Measurements from ENCODE around the gene ERF.

The ERF gene

GRCh38 chr19:42291435-42291810 lies 36.5 kb upstream of the ERF start:
- no peaks in the 10 kb centered on the region for H3K9me3 Mint-ChIP-seq
- DNase-seq (no peak), ATAC-seq (replicated peaks) (no peak)
- H3K4me3 Mint-ChIP-seq, result no peak overlapping the region
- H3K4me1 Mint-ChIP-seq (ENCODE audit: low read depth in 2 of 2), result peaks cover 0 to 2% of the 10 kb centered on the region in 2 donors
- H3K27ac Mint-ChIP-seq, result peak overlapping the region; percentile 3 to 73
- peaks cover 40% of the 10 kb centered on the region for H3K36me3 Mint-ChIP-seq (ENCODE audit: insufficient read depth)
- no peaks in the 10 kb centered on the region for H3K27me3 Mint-ChIP-seq

- H3K27me3 Mint-ChIP-seq, result no peaks in the 10 kb centered on the region
- peaks cover 5% of the 10 kb centered on the region in 2 donors for H3K4me1 Mint-ChIP-seq (ENCODE audit: low read depth in 2 of 2)
- no peak overlapping the region for H3K27ac Mint-ChIP-seq
- no peaks in the 10 kb centered on the region for H3K9me3 Mint-ChIP-seq
- DNase-seq, result peak; percentile 58 to 65 (median 58)
- no peak overlapping the region for H3K4me3 Mint-ChIP-seq
- peaks cover 39% of the 10 kb centered on the region for H3K36me3 Mint-ChIP-seq (ENCODE audit: insufficient read depth)
- peak; percentile 83 for ATAC-seq (replicated peaks)
Measured at GRCh38 chr19:42290523-42291434, 35.9 kb upstream of the ERF start.

- Mint-ChIP-seq H3K4me3 (no peak overlapping the region), H3K36me3 (ENCODE audit: insufficient read depth) (peaks cover 35% of the 10 kb centered on the region), H3K9me3 (no peaks in the 10 kb centered on the region), H3K4me1 (ENCODE audit: low read depth in 2 of 2) (peaks cover 9% of the 10 kb centered on the region in 2 donors), H3K27me3 (no peaks in the 10 kb centered on the region), H3K27ac (no peak overlapping the region)
- DNase-seq (no peak), ATAC-seq (replicated peaks) (no peak)
Measured at GRCh38 chr19:42290136-42290522, 35.2 kb upstream of the ERF start.

DNA sequence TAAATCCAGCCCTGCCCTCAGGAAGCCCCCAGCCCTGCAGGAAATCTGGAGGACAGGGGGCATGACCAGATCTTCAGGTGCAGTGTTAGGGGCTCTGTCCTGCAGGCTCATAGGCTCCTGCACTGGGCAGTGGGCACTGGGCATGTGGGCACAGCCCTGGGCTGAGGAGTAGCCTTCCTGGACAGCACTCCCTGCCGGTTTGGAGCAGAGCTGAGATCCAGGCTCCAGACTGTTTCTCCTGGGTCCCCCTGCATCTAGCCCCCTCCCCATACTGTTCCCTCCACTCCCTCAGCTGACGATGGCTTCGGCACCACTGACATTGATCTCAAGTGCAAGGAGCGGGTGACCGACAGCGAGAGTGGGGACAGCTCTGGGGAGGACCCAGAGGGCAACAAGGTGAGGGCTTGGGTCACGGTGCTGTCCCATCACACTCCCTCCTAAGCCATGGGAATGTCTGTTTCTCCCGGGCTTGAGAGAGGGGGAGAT lies 34.7 kb upstream of the ERF start:
- Mint-ChIP-seq H3K36me3 (ENCODE audit: insufficient read depth) (peaks cover 40% of the 10 kb centered on the region), H3K4me1 (ENCODE audit: low read depth in 2 of 2) (peaks cover 15% of the 10 kb centered on the region in 2 donors), H3K4me3 (no peak overlapping the region), H3K27ac (no peak overlapping the region), H3K9me3 (no peaks in the 10 kb centered on the region), H3K27me3 (no peaks in the 10 kb centered on the region)
- no peak for DNase-seq
- no peak for ATAC-seq (replicated peaks)

DNA sequence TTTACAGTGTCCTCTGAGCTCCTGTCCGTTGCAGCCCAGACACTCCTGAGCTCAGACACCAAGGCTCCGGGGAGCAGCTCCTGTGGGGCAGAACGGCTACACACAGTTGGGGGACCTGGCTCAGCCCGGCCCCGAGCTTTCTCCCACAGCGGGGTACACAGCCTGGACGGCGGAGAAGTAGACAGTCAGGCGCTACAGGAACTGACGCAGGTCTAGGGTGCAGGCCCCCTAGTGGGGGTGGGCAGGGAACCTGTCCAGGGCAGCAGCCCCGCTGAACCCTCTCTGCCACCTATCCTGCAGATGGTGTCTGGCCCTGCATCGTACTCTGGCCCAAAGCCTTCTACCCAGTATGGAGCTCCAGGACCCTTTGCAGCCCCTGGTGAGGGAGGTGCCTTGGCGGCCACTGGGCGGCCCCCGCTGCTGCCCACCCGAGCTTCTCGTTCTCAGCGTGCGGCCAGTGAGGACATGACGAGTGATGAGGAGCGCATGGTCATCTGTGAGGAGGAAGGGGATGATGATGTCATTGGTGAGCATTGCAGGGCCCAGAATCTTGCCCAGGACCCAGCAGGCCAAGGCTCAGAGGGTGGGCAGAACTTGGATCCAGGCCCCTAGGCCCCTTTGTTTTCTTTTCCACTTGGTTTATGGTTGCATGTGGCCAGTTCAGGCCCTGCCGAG lies 34.1 kb upstream of the ERF start:
- Mint-ChIP-seq H3K27me3 (no peaks in the 10 kb centered on the region), H3K36me3 (ENCODE audit: insufficient read depth) (peaks cover 37% of the 10 kb centered on the region), H3K9me3 (no peaks in the 10 kb centered on the region), H3K4me3 (no peak overlapping the region), H3K27ac (no peak overlapping the region), H3K4me1 (ENCODE audit: low read depth in 2 of 2) (peaks cover 15% of the 10 kb centered on the region in 2 donors)
- no peak for DNase-seq
- ATAC-seq (replicated peaks), result no peak

DNA sequence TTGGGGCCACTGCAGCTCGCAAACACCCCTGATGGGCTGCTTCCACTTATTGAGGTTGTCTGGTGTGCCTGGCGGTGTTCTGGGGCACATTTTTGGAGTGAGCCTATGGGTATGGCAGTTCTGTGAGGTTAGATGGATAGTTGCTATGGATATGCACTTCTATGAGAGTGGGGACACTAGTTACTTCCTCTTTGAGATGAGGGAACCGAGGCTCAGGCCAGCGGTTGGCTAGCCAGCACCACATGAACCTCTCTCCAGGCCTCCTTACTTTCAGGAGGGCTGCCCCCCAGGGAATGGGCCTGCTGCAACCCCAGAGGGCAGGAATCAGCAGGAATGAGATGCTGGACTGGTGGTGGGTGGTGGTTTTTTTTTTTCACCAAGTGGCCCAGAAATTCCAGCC lies 33.5 kb upstream of the ERF start:
- Mint-ChIP-seq H3K4me1 (ENCODE audit: low read depth in 2 of 2) (peaks cover 15% of the 10 kb centered on the region in 2 donors), H3K4me3 (no peak overlapping the region), H3K27ac (peak overlapping the region in 1 of 2 donors; percentile 20), H3K9me3 (no peaks in the 10 kb centered on the region), H3K27me3 (no peaks in the 10 kb centered on the region), H3K36me3 (ENCODE audit: insufficient read depth) (peaks cover 34% of the 10 kb centered on the region)
- no peak for ATAC-seq (replicated peaks)
- DNase-seq, result no peak

DNA sequence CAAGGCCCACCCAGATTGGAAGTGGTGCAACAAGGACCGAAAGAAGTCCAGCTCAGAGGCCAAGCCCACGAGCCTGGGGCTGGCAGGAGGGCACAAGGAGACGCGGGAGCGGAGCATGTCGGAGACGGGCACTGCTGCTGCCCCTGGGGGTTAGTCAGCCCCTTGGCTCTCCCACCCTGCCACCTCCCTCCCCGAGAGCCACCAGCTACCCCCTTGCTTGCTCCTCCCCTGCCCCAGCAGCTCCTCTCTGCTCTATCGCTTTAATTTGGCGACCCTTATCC lies 32.8 kb upstream of the ERF start:
- no peaks in the 10 kb centered on the region for H3K27me3 Mint-ChIP-seq
- H3K4me3 Mint-ChIP-seq, result no peak overlapping the region
- peaks cover 34% of the 10 kb centered on the region for H3K36me3 Mint-ChIP-seq (ENCODE audit: insufficient read depth)
- H3K9me3 Mint-ChIP-seq, result no peaks in the 10 kb centered on the region
- H3K27ac Mint-ChIP-seq, result no peak overlapping the region
- peaks cover 15% of the 10 kb centered on the region in 2 donors for H3K4me1 Mint-ChIP-seq (ENCODE audit: low read depth in 2 of 2)
- DNase-seq (no peak), ATAC-seq (replicated peaks) (no peak)

DNA sequence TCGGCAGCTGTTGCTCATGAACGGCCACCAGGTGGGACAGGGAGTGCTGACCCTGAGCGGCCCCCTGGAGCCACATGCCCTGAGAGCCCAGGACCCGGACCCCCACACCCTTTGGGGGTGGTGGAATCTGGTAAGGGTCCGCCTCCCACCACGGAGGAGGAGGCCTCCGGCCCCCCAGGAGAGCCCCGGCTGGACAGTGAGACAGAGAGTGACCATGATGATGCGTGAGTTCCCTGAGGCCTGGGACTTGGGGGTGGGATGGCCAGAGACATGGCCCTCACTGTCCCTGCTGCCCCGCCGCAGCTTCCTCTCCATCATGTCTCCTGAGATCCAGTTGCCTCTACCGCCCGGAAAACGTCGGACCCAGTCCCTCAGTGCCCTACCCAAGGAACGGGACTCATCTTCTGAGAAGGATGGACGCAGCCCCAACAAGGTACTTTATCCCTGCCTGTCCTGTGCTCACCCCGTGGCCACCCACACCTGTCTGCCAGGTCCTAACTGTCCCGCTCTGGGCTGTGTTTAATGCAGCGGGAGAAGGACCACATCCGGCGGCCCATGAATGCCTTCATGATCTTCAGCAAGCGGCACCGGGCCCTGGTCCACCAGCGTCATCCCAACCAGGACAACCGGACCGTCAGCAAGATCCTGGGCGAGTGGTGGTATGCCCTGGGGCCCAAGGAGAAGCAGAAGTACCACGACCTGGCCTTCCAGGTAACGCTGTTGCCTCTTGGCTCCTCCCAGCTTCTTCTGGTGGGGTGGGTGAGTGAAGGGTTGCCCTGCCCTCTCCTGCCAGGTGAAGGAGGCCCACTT lies 32.3 kb upstream of the ERF start:
- no peak for ATAC-seq (replicated peaks)
- no peak for DNase-seq
- peaks cover 34% of the 10 kb centered on the region for H3K36me3 Mint-ChIP-seq (ENCODE audit: insufficient read depth)
- H3K27ac Mint-ChIP-seq, result no peak overlapping the region
- H3K4me1 Mint-ChIP-seq (ENCODE audit: low read depth in 2 of 2), result peaks cover 18 to 19% of the 10 kb centered on the region in 2 donors
- no peaks in the 10 kb centered on the region for H3K9me3 Mint-ChIP-seq
- H3K4me3 Mint-ChIP-seq, result no peak overlapping the region
- no peaks in the 10 kb centered on the region for H3K27me3 Mint-ChIP-seq

GRCh38 chr19:42286349-42287016 lies 31.6 kb upstream of the ERF start:
- Mint-ChIP-seq H3K27ac (peak overlapping the region in 1 of 2 donors; percentile 16), H3K9me3 (no peaks in the 10 kb centered on the region), H3K27me3 (no peaks in the 10 kb centered on the region), H3K4me3 (no peak overlapping the region), H3K4me1 (ENCODE audit: low read depth in 2 of 2) (peaks cover 23 to 25% of the 10 kb centered on the region in 2 donors), H3K36me3 (ENCODE audit: insufficient read depth) (peaks cover 28% of the 10 kb centered on the region)
- DNase-seq (no peak), ATAC-seq (replicated peaks) (no peak)

DNA sequence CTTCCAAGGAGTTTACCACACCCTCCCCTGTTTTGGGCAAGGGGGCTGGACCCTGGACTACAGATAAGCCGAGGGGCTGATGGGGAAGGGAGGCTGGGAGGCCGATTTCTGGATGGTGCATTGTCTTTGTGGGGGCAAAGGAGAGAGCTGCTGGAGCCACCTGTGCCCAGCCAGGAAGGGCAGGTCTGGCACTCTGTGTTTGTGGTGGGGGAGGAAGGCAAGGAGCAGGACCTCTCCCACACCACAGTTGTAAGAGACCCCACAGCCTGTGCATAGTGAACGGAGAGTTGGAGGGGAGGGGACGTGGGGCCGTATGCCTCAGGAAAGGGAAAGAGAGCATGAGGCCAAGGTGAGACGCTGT lies 31.0 kb upstream of the ERF start:
- peak overlapping the region; percentile 16 to 83 for H3K27ac Mint-ChIP-seq
- H3K36me3 Mint-ChIP-seq (ENCODE audit: insufficient read depth), result peaks cover 26% of the 10 kb centered on the region
- H3K4me1 Mint-ChIP-seq (ENCODE audit: low read depth in 2 of 2), result peaks cover 25 to 28% of the 10 kb centered on the region in 2 donors
- H3K27me3 Mint-ChIP-seq, result no peaks in the 10 kb centered on the region
- no peaks in the 10 kb centered on the region for H3K9me3 Mint-ChIP-seq
- peak overlapping the region; percentile 84 to 88 for H3K4me3 Mint-ChIP-seq
- DNase-seq (no peak), ATAC-seq (replicated peaks) (no peak)

DNA sequence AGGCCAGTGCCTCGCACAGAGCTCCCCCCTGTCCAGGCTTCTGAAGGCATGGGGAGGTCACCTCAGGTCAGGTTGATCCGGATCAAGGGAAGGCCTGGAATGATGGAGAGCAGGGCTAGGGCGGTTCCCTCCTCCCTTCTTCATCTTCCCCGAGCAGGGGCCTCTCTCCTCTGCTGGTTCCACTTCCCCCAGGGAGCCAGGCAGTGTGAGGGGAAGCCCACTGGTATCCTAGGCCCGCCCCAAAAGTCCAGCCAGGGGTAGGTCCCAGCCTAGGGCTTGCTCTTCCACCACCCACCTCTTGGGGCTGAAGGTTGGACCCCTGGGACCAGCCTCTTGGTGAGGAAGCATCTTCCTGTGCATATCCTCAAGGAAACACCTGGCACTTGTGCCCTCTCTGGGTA lies 30.6 kb upstream of the ERF start:
- no peak for DNase-seq
- Mint-ChIP-seq H3K27me3 (no peaks in the 10 kb centered on the region), H3K27ac (peak overlapping the region; percentile 16 to 83), H3K9me3 (no peaks in the 10 kb centered on the region), H3K4me1 (ENCODE audit: low read depth in 2 of 2) (peaks cover 25 to 28% of the 10 kb centered on the region in 2 donors), H3K36me3 (ENCODE audit: insufficient read depth) (peaks cover 28% of the 10 kb centered on the region), H3K4me3 (peak overlapping the region; percentile 84 to 88)
- no peak for ATAC-seq (replicated peaks)

- Mint-ChIP-seq H3K27ac (peak overlapping the region; percentile 60 to 83), H3K4me1 (ENCODE audit: low read depth in 2 of 2) (peaks cover 25 to 28% of the 10 kb centered on the region in 2 donors), H3K9me3 (no peaks in the 10 kb centered on the region), H3K4me3 (peak overlapping the region; percentile 84 to 88), H3K27me3 (no peaks in the 10 kb centered on the region), H3K36me3 (ENCODE audit: insufficient read depth) (peaks cover 34% of the 10 kb centered on the region)
- DNase-seq, result peak in 1 of 3 experiments; percentile 32
- no peak for ATAC-seq (replicated peaks)
Measured at GRCh38 chr19:42284591-42285341, 29.8 kb upstream of the ERF start.

Data from effector memory CD8-positive, alpha-beta T cell (primary cell).